ENCODE measurements around the gene TRRAP. TPM values are rescaled to one million over a fixed set of nuclear protein-coding genes. Genes with fewer than 3 reads are reported as not detected.

TRRAP gene
- total and polyA plus RNA-seq, 4 donors = 26.3 to 35.3 (median 30.4) TPM

GRCh38 chr7:98956469-98956868 is 78.1 kb downstream of the TRRAP start:
- Histone ChIP-seq H3K27me3 (ENCODE audit: control insufficient read depth, insufficient read depth, low read length) (no peaks in the 10 kb centered on the region), H3K36me3 (ENCODE audit: control insufficient read depth, insufficient read depth, low read length) (peaks cover 74% of the 10 kb centered on the region), H3K4me3 (ENCODE audit: low read depth, low read length) (no peak overlapping the region), H3K27ac (ENCODE audit: low read depth, low read length) (no peak overlapping the region), H3K4me1 (ENCODE audit: control insufficient read depth, insufficient read depth, low read length) (no peaks in the 10 kb centered on the region), H3K9me3 (ENCODE audit: control insufficient read depth, insufficient read depth, low read length) (no peaks in the 10 kb centered on the region)
- no peak for DNase-seq (ENCODE audit: low read depth in 4 of 6, low spot score in 6 of 6)
- WGBS (ENCODE audit: insufficient coverage) = 91% methylated on average over 6 of the region's 9 CpGs

GRCh38 chr7:98956937-98957336 is 78.6 kb downstream of the TRRAP start:
- no peak for DNase-seq (ENCODE audit: low read depth in 4 of 6, low spot score in 6 of 6)
- H3K4me1 ChIP-seq (ENCODE audit: control insufficient read depth, insufficient read depth, low read length) = no peaks in the 10 kb centered on the region
- H3K36me3 ChIP-seq (ENCODE audit: control insufficient read depth, insufficient read depth, low read length) = peaks cover 79% of the 10 kb centered on the region
- no peaks in the 10 kb centered on the region for H3K27me3 ChIP-seq (ENCODE audit: control insufficient read depth, insufficient read depth, low read length)
- WGBS (ENCODE audit: insufficient coverage) = 87% methylated on average over 8 of the region's 9 CpGs
- no peaks in the 10 kb centered on the region for H3K9me3 ChIP-seq (ENCODE audit: control insufficient read depth, insufficient read depth, low read length)
- H3K27ac ChIP-seq (ENCODE audit: low read depth, low read length) = no peak overlapping the region
- H3K4me3 ChIP-seq (ENCODE audit: low read depth, low read length) = no peak overlapping the region

DNA sequence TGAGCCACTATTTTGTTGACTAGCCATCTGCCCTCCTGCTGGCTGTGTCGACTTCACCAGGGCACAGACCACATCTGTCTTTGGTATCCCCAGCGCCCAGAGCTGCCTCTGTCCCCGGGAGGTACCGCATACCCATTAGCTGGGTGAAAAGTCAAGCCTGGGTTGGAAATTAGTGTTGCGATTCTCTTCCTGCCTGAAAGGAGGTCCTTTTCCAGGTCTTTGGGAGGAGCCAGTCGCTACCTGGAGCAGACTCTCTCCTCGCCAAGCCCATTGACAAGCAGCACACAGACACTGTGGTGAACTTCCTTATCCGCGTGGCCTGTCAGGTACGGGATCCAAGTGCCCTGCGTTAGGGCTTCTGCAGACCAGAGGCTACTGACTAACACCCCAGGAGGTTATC is 79.4 kb downstream of the TRRAP start:
- H3K4me3 ChIP-seq (ENCODE audit: low read depth, low read length) = no peak overlapping the region
- H3K9me3 ChIP-seq (ENCODE audit: control insufficient read depth, insufficient read depth, low read length) = no peaks in the 10 kb centered on the region
- 95% methylated on average over 11 of the region's 11 CpGs for WGBS (ENCODE audit: insufficient coverage)
- peaks cover 84% of the 10 kb centered on the region for H3K36me3 ChIP-seq (ENCODE audit: control insufficient read depth, insufficient read depth, low read length)
- no peak overlapping the region for H3K27ac ChIP-seq (ENCODE audit: low read depth, low read length)
- no peaks in the 10 kb centered on the region for H3K4me1 ChIP-seq (ENCODE audit: control insufficient read depth, insufficient read depth, low read length)
- no peak for DNase-seq (ENCODE audit: low read depth in 4 of 6, low spot score in 6 of 6)
- H3K27me3 ChIP-seq (ENCODE audit: control insufficient read depth, insufficient read depth, low read length) = no peaks in the 10 kb centered on the region

- no peaks in the 10 kb centered on the region for H3K4me1 ChIP-seq (ENCODE audit: control insufficient read depth, insufficient read depth, low read length)
- H3K9me3 ChIP-seq (ENCODE audit: control insufficient read depth, insufficient read depth, low read length) = no peaks in the 10 kb centered on the region
- WGBS (ENCODE audit: insufficient coverage) = 94% methylated on average over 8 of the region's 9 CpGs
- DNase-seq (ENCODE audit: low read depth in 4 of 6, low spot score in 6 of 6) = no peak
- no peak overlapping the region for H3K4me3 ChIP-seq (ENCODE audit: low read depth, low read length)
- no peak overlapping the region for H3K27ac ChIP-seq (ENCODE audit: low read depth, low read length)
- H3K27me3 ChIP-seq (ENCODE audit: control insufficient read depth, insufficient read depth, low read length) = no peaks in the 10 kb centered on the region
- H3K36me3 ChIP-seq (ENCODE audit: control insufficient read depth, insufficient read depth, low read length) = peaks cover 80% of the 10 kb centered on the region
These were observed 80.6 kb downstream of the TRRAP start for GRCh38 chr7:98958968-98959367.

GRCh38 chr7:98963305-98963704 is 85.0 kb downstream of the TRRAP start:
- H3K27ac ChIP-seq (ENCODE audit: low read depth, low read length) = no peak overlapping the region
- WGBS (ENCODE audit: insufficient coverage) = 80% methylated on average over 9 of the region's 10 CpGs
- DNase-seq (ENCODE audit: low read depth in 4 of 6, low spot score in 6 of 6) = no peak
- no peaks in the 10 kb centered on the region for H3K4me1 ChIP-seq (ENCODE audit: control insufficient read depth, insufficient read depth, low read length)
- no peaks in the 10 kb centered on the region for H3K27me3 ChIP-seq (ENCODE audit: control insufficient read depth, insufficient read depth, low read length)
- H3K4me3 ChIP-seq (ENCODE audit: low read depth, low read length) = no peak overlapping the region
- H3K9me3 ChIP-seq (ENCODE audit: control insufficient read depth, insufficient read depth, low read length) = no peaks in the 10 kb centered on the region
- H3K36me3 ChIP-seq (ENCODE audit: control insufficient read depth, insufficient read depth, low read length) = peaks cover 74% of the 10 kb centered on the region

DNA sequence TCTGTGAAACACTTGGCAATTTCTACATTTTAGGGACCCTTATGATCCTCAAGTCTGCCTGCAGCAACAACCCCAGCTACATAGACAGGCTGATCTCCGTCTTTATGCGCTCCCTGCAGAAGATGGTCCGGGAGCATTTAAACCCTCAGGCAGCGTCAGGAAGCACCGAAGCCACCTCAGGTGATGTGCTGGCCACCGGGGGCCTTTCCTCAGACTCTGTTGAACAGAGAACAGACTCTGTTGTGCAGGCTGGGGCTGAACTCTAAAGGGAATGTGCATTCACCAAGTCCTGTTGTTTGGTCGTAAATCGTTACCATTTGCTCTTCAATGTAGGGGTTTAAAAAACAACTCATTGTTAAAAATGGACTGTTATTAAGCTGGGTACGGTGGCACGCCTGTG is 86.3 kb downstream of the TRRAP start:
- Histone ChIP-seq H3K4me1 (ENCODE audit: control insufficient read depth, insufficient read depth, low read length) (no peaks in the 10 kb centered on the region), H3K27ac (ENCODE audit: low read depth, low read length) (no peak overlapping the region), H3K9me3 (ENCODE audit: control insufficient read depth, insufficient read depth, low read length) (no peaks in the 10 kb centered on the region), H3K4me3 (ENCODE audit: low read depth, low read length) (no peak overlapping the region), H3K36me3 (ENCODE audit: control insufficient read depth, insufficient read depth, low read length) (peaks cover 77% of the 10 kb centered on the region), H3K27me3 (ENCODE audit: control insufficient read depth, insufficient read depth, low read length) (no peaks in the 10 kb centered on the region)
- WGBS (ENCODE audit: insufficient coverage) = 91% methylated on average over 10 of the region's 10 CpGs
- DNase-seq (ENCODE audit: low read depth in 4 of 6, low spot score in 6 of 6) = no peak

DNA sequence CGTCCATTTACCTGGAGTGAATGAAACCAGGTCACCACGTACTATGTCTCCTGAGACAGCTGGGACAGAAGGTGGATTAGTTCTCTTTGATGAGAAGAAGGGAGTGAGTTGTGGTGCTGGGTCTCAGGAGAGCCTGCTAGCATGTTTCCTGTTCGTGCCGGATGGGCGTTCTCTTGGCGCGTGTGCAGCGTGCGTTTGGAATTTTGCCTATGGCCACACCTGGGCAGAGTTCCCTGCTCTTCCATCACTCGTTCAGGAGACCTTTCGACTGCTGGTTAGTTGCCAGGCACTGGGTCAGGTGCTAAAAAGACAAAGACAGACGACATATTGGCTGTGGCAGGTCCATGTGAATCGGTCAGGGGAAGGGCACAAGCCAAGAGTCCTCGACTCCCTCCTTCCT is 90.3 kb downstream of the TRRAP start:
- Histone ChIP-seq H3K4me3 (ENCODE audit: low read depth, low read length) (no peak overlapping the region), H3K36me3 (ENCODE audit: control insufficient read depth, insufficient read depth, low read length) (peaks cover 81% of the 10 kb centered on the region), H3K27me3 (ENCODE audit: control insufficient read depth, insufficient read depth, low read length) (no peaks in the 10 kb centered on the region), H3K9me3 (ENCODE audit: control insufficient read depth, insufficient read depth, low read length) (no peaks in the 10 kb centered on the region), H3K4me1 (ENCODE audit: control insufficient read depth, insufficient read depth, low read length) (no peaks in the 10 kb centered on the region), H3K27ac (ENCODE audit: low read depth, low read length) (no peak overlapping the region)
- 98% methylated on average over 13 of the region's 14 CpGs for WGBS (ENCODE audit: insufficient coverage)
- no peak for DNase-seq (ENCODE audit: low read depth in 4 of 6, low spot score in 6 of 6)

GRCh38 chr7:98969386-98969785 is 91.1 kb downstream of the TRRAP start:
- H3K27me3 ChIP-seq (ENCODE audit: control insufficient read depth, insufficient read depth, low read length) = no peaks in the 10 kb centered on the region
- no peaks in the 10 kb centered on the region for H3K4me1 ChIP-seq (ENCODE audit: control insufficient read depth, insufficient read depth, low read length)
- peaks cover 88% of the 10 kb centered on the region for H3K36me3 ChIP-seq (ENCODE audit: control insufficient read depth, insufficient read depth, low read length)
- H3K4me3 ChIP-seq (ENCODE audit: low read depth, low read length) = no peak overlapping the region
- 100% methylated on average over 11 of the region's 11 CpGs for WGBS (ENCODE audit: insufficient coverage)
- no peak overlapping the region for H3K27ac ChIP-seq (ENCODE audit: low read depth, low read length)
- no peak for DNase-seq (ENCODE audit: low read depth in 4 of 6, low spot score in 6 of 6)
- H3K9me3 ChIP-seq (ENCODE audit: control insufficient read depth, insufficient read depth, low read length) = no peaks in the 10 kb centered on the region

DNA sequence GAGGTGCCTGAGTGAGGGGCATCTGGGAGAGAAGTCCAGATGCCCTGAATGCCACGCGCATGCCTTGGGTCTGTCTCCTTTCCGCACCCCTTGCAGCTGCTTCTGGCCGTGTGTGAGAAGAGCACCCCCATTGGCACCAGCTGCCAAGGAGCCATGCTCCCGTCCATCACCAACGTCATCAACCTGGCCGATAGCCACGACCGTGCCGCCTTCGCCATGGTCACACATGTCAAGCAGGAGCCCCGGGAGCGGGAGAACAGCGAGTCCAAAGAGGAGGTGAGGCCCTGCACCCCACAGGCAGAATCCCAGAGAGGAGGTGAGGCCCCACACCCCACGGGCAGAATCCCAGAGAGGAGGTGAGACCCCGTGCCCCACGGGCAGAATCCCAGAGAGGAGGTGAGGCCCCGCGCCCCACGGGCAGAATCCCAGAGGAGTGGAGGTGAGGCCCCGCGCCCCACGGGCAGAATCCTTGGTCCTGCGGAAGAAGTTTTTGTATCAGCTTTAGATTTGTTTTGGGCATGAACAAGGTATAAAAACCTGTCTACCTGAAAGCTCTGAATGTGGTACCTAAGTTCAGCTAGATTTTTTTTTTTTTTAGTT is 91.8 kb downstream of the TRRAP start:
- Histone ChIP-seq H3K36me3 (ENCODE audit: control insufficient read depth, insufficient read depth, low read length) (peaks cover 87% of the 10 kb centered on the region), H3K27ac (ENCODE audit: low read depth, low read length) (no peak overlapping the region), H3K9me3 (ENCODE audit: control insufficient read depth, insufficient read depth, low read length) (no peaks in the 10 kb centered on the region), H3K27me3 (ENCODE audit: control insufficient read depth, insufficient read depth, low read length) (no peaks in the 10 kb centered on the region), H3K4me3 (ENCODE audit: low read depth, low read length) (no peak overlapping the region), H3K4me1 (ENCODE audit: control insufficient read depth, insufficient read depth, low read length) (no peaks in the 10 kb centered on the region)
- DNase-seq (ENCODE audit: low read depth in 4 of 6, low spot score in 6 of 6) = no peak
- WGBS (ENCODE audit: insufficient coverage) = 92% methylated on average over 24 of the region's 24 CpGs

GRCh38 chr7:98970805-98971204 is 92.5 kb downstream of the TRRAP start:
- 97% methylated on average over 10 of the region's 12 CpGs for WGBS (ENCODE audit: insufficient coverage)

More at GRCh38 chr7:98970805-98971204, 92.5 kb downstream of the TRRAP start:
- Histone ChIP-seq H3K9me3 (ENCODE audit: control insufficient read depth, insufficient read depth, low read length) (no peaks in the 10 kb centered on the region), H3K27ac (ENCODE audit: low read depth, low read length) (no peak overlapping the region), H3K36me3 (ENCODE audit: control insufficient read depth, insufficient read depth, low read length) (peaks cover 85% of the 10 kb centered on the region), H3K4me3 (ENCODE audit: low read depth, low read length) (no peak overlapping the region), H3K27me3 (ENCODE audit: control insufficient read depth, insufficient read depth, low read length) (no peaks in the 10 kb centered on the region), H3K4me1 (ENCODE audit: control insufficient read depth, insufficient read depth, low read length) (no peaks in the 10 kb centered on the region)
- no peak for DNase-seq (ENCODE audit: low read depth in 4 of 6, low spot score in 6 of 6)
